ENCODE measurements around the gene ZC3H13.

ZC3H13 gene

DNA sequence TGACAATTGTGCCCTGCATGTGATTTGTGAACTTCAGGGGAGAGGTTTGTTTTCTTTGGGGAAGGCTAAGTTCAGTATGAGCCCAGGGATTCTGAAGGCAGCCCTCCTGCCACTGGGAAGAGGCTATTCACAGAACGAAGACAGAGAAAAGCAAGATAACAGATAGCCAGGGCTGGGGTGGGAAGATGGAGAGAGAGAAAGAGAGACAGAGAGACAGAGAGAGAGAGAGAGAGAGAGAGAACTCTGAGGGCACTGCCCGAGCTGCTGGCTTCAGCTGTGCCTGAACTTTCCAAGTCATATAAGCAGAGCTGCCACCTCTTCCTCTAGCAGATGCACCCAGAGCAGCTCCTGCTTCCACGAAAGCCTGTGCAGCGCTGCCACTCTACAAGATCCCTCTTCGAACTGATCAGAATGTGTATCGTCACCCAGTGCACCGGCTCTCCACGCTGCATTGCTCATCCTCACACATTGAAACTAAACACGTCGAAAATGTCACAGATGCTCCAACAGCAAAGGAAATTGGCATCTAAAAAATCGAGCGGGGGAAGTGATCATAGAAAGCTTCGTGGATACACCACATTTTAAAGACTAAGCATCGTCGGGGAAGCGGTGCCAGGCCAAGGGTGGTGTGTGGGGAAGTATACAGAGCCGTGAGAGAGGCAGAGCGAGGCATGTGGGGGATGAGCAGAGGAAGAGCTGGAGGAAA, 119.2 kb downstream of the ZC3H13 start:
- no peak for DNase-seq

DNA sequence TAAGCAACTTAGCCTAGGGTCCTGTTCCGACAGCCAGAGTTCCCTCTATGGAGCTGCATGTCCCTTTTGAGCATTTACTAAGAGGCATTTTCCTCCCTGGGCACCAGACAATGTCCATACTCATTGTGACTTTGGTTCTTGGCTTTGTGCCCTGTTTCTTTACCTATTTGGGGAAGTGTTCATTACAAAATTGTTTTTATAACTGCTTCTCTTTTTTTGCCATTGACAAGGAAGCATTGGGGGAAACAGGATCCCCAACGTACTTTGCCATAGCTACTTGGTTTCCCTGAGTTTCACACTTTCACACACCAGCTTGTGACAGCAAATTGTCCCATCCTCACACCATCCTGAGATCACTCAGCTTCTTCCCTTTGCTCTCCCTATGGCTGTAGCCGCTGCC, 119.9 kb downstream of the ZC3H13 start:
- no peak for DNase-seq

DNA sequence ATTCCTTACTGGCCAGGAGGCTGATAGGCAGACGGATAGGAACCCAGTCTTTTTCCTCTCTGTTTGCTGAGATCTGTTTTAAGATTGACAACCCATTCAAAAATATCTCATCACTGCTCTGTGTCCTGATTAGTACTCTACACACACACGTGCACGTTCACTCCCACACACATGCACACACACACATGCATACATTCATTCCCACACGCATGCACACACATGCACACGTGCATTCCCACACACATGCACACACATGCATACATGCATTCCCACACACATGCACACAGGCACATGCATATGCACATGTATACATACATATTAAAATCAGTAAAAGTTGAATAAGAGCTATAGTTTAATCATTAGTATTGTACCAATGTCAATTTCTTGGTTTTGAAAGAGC, 120.4 kb downstream of the ZC3H13 start:
- DNase-seq, result no peak

DNA sequence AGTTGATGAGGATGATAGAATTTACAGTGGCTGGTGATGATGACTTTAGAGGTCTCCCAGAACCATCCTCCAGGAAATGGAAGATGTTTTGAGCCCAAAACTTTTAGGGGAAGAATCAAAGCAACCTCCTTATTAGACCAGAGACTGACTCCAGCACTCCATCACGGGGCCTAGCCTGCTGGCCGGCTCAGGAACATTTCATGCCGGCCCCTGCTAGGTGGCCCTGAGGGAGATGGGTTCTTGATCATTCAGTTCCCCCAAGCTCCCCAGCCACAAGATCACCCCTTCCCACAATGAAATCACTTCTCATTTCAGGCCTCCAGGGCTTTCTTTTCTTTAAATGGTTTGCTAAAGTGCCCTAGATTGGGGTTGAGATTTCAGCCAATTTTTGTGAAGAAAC, 121.3 kb downstream of the ZC3H13 start:
- DNase-seq, result no peak

DNA sequence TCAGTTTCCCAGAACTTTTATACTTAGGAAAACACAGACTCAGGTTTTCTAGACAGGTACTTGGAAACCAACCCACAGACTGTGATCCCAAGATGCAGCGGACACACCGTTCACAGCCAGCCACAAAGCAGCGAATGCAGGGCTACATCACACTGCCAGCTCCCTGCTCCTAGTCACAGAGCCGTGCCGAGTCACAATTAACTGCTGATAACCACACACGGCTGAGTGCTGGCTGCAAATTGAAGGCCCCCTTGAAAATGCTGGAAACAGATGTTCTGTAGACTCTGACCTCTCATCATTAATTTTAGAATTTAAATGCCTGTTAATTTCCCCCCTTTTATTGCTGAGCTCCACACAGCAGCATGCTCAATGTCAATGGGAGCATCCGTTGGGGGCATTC, 122.4 kb downstream of the ZC3H13 start:
- DNase-seq, result no peak

DNA sequence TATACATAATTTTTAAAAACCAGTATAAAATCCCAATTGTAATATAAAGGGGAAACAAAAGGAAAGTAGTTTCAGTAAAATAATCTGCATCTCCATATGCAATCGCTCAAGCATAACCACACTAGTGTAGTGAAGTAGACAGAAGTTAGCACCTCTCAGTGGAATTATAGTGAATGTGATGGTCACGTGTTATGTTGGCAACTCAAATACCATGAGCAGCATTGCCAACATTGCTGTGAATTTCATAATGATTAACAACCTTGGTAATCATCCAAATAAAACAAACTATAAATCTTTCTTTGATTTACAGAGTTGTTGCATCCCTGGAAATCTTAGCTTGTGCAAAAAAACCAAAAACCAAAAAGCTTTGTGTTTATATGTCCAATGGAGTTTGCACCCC, 123.7 kb downstream of the ZC3H13 start:
- DNase-seq, result no peak

DNA sequence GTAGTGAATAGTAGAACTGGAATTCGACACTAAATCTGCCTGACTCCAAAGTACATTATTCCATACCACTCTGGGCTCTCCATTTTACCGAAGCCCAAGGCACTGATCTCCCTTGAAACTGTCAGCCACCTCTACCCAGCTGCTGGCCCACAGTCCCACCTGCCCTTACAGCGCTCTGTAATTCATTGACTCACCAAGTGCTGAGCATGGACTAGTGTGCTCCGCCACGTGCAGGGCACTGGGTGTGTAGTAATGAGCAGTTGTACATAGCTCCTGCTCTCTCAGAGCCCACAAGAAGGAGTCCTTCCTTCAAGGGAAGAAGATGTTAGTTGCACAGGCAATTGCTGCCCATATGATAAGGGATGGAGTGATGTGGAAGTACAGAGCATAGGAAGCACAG, 124.4 kb downstream of the ZC3H13 start:
- no peak for DNase-seq

DNA sequence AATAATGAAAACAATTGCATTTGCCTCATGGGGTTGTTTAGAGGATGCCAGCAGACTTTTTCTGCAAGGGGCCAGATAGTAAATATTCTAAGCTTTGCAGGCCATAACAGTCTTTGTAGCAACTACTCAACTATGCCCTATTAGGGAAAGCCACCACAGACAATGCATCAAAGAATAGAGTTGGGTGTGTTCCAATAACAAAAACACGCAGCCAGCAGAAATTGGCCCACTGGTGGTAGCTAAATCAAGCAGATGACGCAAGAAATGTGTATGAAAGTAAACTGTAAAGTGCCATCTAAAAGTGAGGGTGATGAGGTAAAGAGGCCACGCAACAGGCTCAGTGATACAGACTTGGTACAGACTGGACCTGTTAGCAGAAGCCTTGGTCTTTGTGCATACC, 125.8 kb downstream of the ZC3H13 start:
- DNase-seq, result no peak

DNA sequence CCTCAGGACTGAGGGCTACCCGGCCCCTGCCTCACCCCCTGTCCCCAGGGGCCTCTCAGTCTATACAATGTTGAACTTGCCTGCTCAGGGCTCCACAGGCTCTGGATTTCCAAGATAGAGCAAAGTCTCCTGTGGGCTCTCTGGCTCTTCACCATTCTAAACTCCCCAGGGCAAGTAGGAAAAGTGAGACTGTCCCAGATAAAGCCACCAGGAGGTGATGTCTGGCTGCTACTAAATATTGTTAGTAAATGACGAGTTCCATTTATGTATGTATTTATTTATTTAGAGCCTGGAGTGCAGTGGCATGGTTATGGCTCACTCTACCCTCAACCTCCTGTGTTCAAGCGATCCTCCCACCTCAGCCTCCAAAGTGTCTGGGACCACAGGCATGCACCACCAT, 127.4 kb downstream of the ZC3H13 start:
- DNase-seq, result no peak

DNA sequence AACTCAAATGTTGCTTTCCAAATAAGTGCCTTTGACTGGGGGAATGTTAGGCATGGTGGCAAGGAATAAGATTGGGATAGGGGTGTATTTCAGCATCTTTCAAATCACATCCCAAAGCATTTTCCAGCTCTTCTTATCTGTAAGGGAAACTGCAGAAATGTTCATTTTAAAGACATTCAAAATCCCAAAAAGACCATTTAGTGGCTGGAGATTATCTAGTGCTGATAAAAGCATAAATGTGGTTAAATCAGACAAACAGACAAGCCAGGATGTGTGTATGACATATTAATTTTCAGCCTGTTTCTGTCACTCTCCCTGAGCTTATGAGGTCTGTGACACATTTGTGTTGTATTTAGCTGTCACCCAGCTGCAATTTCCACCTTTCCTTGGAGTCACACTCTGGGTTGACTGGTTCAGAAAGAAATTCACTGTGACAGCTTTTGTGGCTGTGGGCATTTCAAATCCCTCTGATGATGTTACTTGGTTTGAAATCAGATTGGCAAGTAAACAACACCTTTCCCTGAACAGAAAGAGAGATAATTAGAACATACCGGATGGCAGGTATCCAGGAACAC, 131.3 kb downstream of the ZC3H13 start:
- no peak for DNase-seq

DNA sequence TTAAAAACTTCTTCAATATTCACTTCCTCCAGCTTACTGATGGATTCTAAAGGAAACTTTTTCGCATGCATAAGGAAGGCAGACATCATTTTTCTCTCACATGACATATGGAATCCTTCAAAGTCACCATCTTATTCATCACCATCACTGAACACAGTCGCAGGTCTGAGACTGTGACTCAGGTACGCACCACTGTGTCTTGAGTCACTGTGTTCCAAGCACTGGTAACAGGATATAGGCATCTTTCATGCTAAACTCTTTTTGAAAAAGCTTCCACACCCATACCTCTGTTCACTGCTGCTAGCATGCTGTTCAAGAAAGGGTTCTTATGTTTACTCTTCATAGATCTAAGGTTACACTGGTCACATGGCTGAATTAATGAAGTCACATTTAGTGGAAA, 133.9 kb downstream of the ZC3H13 start:
- DNase-seq, result no peak

DNA sequence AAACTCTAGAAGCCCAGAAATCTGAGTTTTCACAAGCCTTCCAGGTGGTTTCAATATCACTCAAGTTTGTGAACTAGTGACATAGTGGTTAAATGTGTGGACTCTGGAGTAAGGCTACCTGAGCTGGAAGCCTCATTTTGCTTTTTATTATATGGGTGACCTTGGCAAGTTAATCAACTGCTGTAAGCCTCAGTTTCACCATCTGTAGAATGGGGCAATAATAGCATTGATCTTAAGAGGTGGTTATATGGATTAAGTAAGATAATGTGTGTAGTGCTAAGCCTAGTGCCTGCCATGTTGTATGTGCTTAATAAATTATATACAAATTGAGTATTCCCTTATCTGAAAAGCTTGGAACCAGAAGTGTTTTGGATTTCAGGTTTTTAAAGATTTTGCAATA, 135.5 kb downstream of the ZC3H13 start:
- DNase-seq, result no peak

DNA sequence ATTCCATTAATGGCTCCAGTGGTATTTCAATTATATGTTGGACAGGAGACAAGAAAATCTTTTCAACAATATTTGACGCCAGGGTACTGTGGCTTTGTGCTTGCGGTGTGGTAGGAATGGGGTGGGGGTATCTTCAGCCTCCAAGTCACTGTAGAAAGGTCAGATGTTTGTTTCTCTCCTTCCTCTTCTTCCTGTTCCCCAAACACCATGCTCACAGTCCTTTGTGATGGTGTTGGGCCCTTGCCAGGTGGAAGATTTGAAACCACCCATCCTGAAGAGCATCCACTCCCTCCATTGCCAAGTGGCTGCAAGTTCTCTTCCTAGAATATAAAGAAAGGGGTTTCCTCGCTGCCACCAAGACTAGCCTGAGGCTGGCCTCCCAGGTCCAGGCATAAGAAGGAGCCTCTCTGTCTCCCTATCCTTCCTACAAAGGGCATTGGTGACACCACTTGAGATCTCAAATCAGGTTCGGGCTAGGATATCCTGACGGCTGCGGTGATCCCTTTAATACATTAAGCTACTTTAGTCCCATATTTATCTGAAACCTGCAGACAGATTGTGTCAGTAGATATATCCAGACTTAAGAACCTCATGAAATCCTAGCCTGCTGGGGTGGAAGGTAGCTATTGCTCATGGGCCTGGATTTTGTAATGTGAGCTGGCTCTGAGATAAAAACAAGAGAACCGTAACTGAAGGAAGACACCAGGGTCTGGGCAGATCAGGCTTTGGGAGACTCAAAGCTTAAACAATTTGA, 136.7 kb downstream of the ZC3H13 start:
- DNase-seq, result no peak

DNA sequence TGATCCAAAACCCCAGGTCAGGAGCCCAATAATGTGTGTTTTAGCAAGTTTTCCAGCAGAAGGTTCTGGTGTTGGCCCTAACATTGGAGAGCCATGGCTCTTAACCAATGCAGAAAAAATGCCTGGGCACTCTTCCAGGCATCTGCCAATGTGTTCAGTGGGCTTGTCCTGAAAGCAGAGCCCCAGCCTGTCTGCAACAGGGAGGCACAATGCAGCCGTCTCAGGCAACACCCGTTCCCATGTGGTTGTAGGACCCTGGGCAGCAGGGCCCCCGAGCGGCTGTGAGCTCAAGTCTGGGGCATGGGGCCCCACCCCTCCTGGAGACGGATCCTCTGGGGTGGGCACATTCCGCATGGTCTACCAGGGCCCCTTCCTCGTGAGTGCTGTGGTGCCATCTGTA, 142.9 kb downstream of the ZC3H13 start:
- no peak for DNase-seq

DNA sequence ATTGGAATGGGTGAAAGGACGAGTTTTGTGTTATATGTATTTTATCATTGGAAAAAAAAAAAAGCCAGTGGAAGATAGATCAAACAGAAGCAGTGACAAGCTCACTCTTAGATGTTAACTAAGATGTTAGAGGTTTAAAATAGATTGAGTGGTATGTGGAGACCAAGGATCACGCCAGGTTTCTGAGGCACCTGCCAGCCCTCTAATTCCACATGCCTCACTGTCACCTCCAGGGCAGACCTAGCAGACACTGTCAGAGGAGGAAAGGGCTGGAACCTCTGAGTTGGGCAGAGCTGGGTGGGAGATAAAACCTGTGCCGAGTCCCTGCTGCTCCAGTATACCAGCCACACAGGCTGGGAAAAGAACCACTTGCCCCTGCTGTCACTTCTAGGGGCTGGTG, 143.5 kb downstream of the ZC3H13 start:
- DNase-seq, result no peak

DNA sequence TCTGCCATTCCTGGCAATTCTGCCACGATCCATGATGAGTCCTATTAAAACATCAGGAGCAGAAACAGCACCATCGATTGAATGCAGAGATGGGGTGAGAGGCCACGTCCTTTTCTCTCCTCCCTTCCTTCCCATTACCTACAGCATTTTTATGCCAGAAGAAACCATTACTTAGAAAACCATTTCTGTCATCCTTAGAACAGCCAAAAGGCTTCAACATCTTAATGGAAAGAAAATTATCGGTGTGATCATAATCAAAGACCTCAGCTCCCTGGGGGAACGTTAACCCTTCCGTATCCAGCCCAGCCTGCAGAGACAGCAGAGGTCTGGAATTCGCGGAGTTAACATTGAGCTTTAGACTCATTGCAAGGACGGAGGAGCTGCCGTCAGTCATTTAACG, 145.0 kb downstream of the ZC3H13 start:
- DNase-seq, result no peak

All from stimulated activated CD8-positive, alpha-beta memory T cell treated with anti-CD3 and anti-CD28 coated beads, Interleukin-4, amount 100 ng/mL, for 48 hours (primary cell).